HEK293 (cell line): ENCODE data around the gene SEMA3A.

Source experiments
- CTCF ChIA-PET: fragments of 350-600 bp; formaldehyde crosslinking; extraction: SDS; loops from one replicate; lab custom pipeline; 2021; ENCODE audit warnings: antibody characterized with exemption; lab: Yijun Ruan, JAX
- POLR2A ChIA-PET: fragments of 300-600 bp; formaldehyde crosslinking; extraction: SDS; loops from one replicate; lab custom pipeline; 2020; ENCODE audit warnings: antibody characterized with exemption, inconsistent platforms; lab: Yijun Ruan, JAX
- H3K27ac ChIP-seq: fragments of 200-500 bp; sonication (Bioruptor generic); 2 replicates; pipeline ENCODE4 v1.5.1; 2014; ENCODE audit warnings: low read depth, low read length, control low read depth, inconsistent platforms; ENCODE audit errors: extremely low read depth
- H3K36me3 ChIP-seq, 2 experiments: fragments of 200-500 bp in 1 of 2; sonication (Bioruptor generic) in 1 of 2; 1 replicate in 1 of 2; 2 replicates in 1 of 2; pipeline ENCODE4 v1.5.1; 2014 to 2017; ENCODE audit warnings: inconsistent platforms in 2 of 2, low read length in 2 of 2; ENCODE audit not compliant: control insufficient read depth in 2 of 2, insufficient read depth in 1 of 2
- H3K4me1 ChIP-seq: fragments of 200-500 bp; sonication (Bioruptor generic); 2 replicates; pipeline ENCODE4 v1.5.1; 2014; ENCODE audit warnings: mild to moderate bottlenecking, low read length, inconsistent platforms; ENCODE audit not compliant: control insufficient read depth, insufficient read depth
- H3K4me3 ChIP-seq: 2 replicates; pipeline ENCODE4 v1.5.1; 2011; ENCODE audit warnings: low read depth, mild to moderate bottlenecking, control low read depth, low read length, moderate library complexity
- H3K9me3 ChIP-seq: fragments of 200-500 bp; sonication (Bioruptor generic); 2 replicates; pipeline ENCODE4 v1.5.1; 2014; ENCODE audit warnings: low read depth, low read length, inconsistent platforms; ENCODE audit not compliant: control insufficient read depth, insufficient read depth
- FEZF1 ChIP-seq: fragments of 450-650 bp; formaldehyde crosslinking; IDR thresholded peaks from 2 replicates; pipeline ENCODE4 v1.5.1; 2016; ENCODE audit warnings: missing biosample characterization, missing genetic modification characterization
- KLF16 ChIP-seq: fragments of 450-650 bp; formaldehyde crosslinking; IDR thresholded peaks from 2 replicates; pipeline ENCODE4 v1.5.1; 2017; ENCODE audit warnings: missing biosample characterization, missing genetic modification characterization
- ZBTB1 ChIP-seq: fragments of 450-650 bp; formaldehyde crosslinking; IDR thresholded peaks from 2 replicates; pipeline ENCODE4 v1.5.1; 2016; ENCODE audit warnings: missing biosample characterization, missing genetic modification characterization
- ZFP37 ChIP-seq: fragments of 450-650 bp; formaldehyde crosslinking; IDR thresholded peaks from 2 replicates; pipeline ENCODE4 v1.5.1; 2016; ENCODE audit warnings: missing biosample characterization, missing genetic modification characterization
- ZFP41 ChIP-seq: fragments of 450-650 bp; formaldehyde crosslinking; IDR thresholded peaks from 2 replicates; pipeline ENCODE4 v1.5.1; 2016; ENCODE audit warnings: missing biosample characterization, missing genetic modification characterization, borderline replicate concordance
- ZFP69B ChIP-seq: fragments of 450-650 bp; formaldehyde crosslinking; IDR thresholded peaks from 2 replicates; pipeline ENCODE4 v1.5.1; 2016; ENCODE audit warnings: missing biosample characterization, missing genetic modification characterization
- ZNF157 ChIP-seq: fragments of 450-650 bp; formaldehyde crosslinking; IDR thresholded peaks from 2 replicates; pipeline ENCODE4 v1.5.1; 2016; ENCODE audit warnings: missing biosample characterization, missing genetic modification characterization
- ZNF211 ChIP-seq: fragments of 450-650 bp; formaldehyde crosslinking; IDR thresholded peaks from 2 replicates; pipeline ENCODE4 v1.5.1; 2016; ENCODE audit warnings: low read depth, missing biosample characterization, missing genetic modification characterization
- ZNF501 ChIP-seq: fragments of 450-650 bp; formaldehyde crosslinking; IDR thresholded peaks from 2 replicates; pipeline ENCODE4 v1.5.1; 2016; ENCODE audit warnings: missing biosample characterization, missing genetic modification characterization
- ZNF529 ChIP-seq: fragments of 450-650 bp; formaldehyde crosslinking; IDR thresholded peaks from 2 replicates; pipeline ENCODE4 v1.5.1; 2017; ENCODE audit warnings: missing genetic modification characterization, missing biosample characterization; ENCODE audit not compliant: insufficient replicate concordance
- ZNF548 ChIP-seq: fragments of 450-650 bp; formaldehyde crosslinking; IDR thresholded peaks from 2 replicates; pipeline ENCODE4 v1.5.1; 2016; ENCODE audit warnings: missing biosample characterization, missing genetic modification characterization
- ZNF677 ChIP-seq: fragments of 450-650 bp; IDR thresholded peaks from 2 replicates; pipeline ENCODE4 v1.5.0; 2018; ENCODE audit warnings: missing biosample characterization, mild to moderate bottlenecking, missing genetic modification characterization, moderate library complexity
- ZNF777 ChIP-seq: fragments of 450-650 bp; formaldehyde crosslinking; IDR thresholded peaks from 2 replicates; pipeline ENCODE4 v1.5.1; 2017; ENCODE audit warnings: missing biosample characterization, missing genetic modification characterization, borderline replicate concordance
- ZNF830 ChIP-seq: fragments of 450-650 bp; IDR thresholded peaks from 2 replicates; pipeline ENCODE4 v1.5.0; 2018; ENCODE audit warnings: missing biosample characterization, missing genetic modification characterization, low read depth, mild to moderate bottlenecking, moderate library complexity
- TF ChIP-seq, protein P1 (sequence below): fragments of 450-650 bp; formaldehyde crosslinking; IDR thresholded peaks from 2 replicates; pipeline ENCODE4 v1.5.1; 2016; ENCODE audit warnings: missing biosample characterization, missing genetic modification characterization
- TF ChIP-seq, protein P2 (sequence below): fragments of 450-650 bp; formaldehyde crosslinking; IDR thresholded peaks from 2 replicates; pipeline ENCODE4 v1.5.1; 2017; ENCODE audit warnings: missing biosample characterization, missing genetic modification characterization
- TF ChIP-seq, protein P3 (sequence below): fragments of 450-650 bp; formaldehyde crosslinking; IDR thresholded peaks from 2 replicates; pipeline ENCODE4 v1.5.1; 2017; ENCODE audit warnings: missing biosample characterization, mild to moderate bottlenecking, missing genetic modification characterization, moderate library complexity
- TF ChIP-seq, protein P4 (sequence below): IDR thresholded peaks from 2 replicates; pipeline ENCODE4 v1.6.1; 2011; ENCODE audit warnings: mild to moderate bottlenecking, low read depth, low read length, borderline replicate concordance

The SEMA3A gene

DNA sequence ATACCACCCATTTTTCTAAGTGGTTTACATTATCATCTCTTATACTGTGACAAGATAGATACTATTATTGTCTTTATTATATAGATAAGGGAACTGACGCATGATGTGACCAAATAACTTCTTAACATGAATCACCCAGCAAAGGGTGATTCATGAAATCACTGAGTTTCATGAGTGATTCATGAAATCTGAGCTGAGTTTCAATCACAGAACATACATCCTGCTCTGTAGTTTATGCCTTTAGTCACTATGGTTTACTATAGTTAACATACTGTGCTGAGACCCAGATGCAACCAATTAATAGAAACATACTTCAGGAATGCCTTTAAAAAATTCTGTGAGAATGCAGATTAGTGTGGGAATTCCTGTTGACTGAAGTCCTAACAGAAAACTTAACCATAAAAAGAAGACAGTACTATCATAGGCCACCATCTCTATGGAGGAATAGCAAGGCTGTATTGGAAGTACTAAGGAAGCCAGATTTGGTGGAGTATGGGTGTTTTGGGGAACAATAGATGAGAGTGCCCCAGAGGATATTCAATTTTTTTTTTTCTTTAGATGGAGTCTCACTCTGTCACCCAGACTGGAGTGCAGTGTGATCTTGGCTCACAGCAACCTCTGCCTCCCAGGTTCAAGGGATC lies 43.1 kb upstream of the SEMA3A start (continued):
- TF ChIP-seq KLF16 (tag by site-specific recombination), result no peak

DNA sequence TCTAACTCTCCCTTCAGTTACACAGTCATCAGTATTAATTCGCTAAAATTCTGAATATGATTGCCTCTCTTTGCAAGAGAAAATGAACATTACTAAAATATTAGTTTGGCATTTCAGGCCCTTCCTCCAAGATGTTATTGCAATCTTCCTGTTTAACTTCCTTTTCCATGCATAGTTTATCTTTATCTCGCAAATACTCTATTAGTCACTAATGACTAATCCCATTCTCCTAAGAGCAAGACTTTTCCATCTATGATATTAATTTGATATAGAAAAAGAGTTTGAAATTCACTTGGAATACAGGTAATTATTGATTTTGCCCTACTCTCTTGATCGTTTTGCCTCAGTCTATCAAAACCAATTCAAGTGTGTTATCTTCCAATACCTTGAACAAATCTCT lies 41.8 kb upstream of the SEMA3A start:
- no peak overlapping the region for H3K4me3 ChIP-seq
- H3K27ac ChIP-seq, result no peak overlapping the region
- no peaks in the 10 kb centered on the region for H3K36me3 ChIP-seq
- ChIA-PET CTCF (no interaction called here), POLR2A (no interaction called here)
- H3K4me1 ChIP-seq, result no peaks in the 10 kb centered on the region
- no peaks in the 10 kb centered on the region for H3K9me3 ChIP-seq
- TF ChIP-seq ZNF677 (tag by site-specific recombination), result no peak
- TF ChIP-seq ZFP37 (tag by site-specific recombination), result no peak
- TF ChIP-seq, protein P1, sequence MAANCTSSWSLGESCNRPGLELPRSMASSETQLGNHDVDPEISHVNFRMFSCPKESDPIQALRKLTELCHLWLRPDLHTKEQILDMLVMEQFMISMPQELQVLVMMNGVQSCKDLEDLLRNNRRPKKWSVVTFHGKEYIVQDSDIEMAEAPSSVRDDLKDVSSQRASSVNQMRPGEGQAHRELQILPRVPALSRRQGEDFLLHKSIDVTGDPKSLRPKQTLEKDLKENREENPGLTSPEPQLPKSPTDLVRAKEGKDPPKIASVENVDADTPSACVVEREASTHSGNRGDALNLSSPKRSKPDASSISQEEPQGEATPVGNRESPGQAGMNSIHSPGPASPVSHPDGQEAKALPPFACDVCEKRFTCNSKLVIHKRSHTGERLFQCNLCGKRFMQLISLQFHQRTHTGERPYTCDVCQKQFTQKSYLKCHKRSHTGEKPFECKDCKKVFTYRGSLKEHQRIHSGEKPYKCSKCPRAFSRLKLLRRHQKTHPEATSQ (tag by site-specific recombination), result no peak
- no peak for TF ChIP-seq ZNF501 (tag by site-specific recombination)
- TF ChIP-seq FEZF1 (tag by site-specific recombination), result no peak
- TF ChIP-seq ZFP41 (tag by site-specific recombination), result no peak

DNA sequence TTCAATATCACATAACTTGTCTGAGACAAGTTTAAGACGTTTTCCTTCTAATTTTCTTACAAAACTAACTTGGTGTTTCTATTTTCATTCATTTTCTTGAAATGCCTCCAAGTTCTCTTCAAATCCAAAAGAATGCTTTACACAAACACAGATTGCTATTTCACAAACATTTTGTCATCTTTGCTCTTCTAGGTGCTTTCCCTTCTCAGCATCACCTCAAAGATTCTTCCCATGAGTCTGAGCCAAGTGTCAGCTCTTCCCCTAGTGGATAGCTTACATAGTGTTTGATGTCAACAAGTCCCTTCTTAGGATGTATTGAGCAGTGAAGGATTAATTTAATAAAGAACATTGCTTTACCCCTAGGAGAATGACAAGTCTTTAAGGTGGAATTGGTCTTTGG lies 38.1 kb upstream of the SEMA3A start:
- no peak overlapping the region for H3K27ac ChIP-seq
- H3K4me1 ChIP-seq, result no peaks in the 10 kb centered on the region
- POLR2A ChIA-PET, result no interaction called here
- no peaks in the 10 kb centered on the region for H3K9me3 ChIP-seq
- H3K4me3 ChIP-seq, result no peak overlapping the region
- CTCF ChIA-PET, result interaction anchor here (0.7 kb wide), 2 partner anchors 77 to 1498 kb away, joined by 3 read pairs; no protein-coding TSS in a partner anchor
- H3K36me3 ChIP-seq, result no peaks in the 10 kb centered on the region
- TF ChIP-seq, protein P2, sequence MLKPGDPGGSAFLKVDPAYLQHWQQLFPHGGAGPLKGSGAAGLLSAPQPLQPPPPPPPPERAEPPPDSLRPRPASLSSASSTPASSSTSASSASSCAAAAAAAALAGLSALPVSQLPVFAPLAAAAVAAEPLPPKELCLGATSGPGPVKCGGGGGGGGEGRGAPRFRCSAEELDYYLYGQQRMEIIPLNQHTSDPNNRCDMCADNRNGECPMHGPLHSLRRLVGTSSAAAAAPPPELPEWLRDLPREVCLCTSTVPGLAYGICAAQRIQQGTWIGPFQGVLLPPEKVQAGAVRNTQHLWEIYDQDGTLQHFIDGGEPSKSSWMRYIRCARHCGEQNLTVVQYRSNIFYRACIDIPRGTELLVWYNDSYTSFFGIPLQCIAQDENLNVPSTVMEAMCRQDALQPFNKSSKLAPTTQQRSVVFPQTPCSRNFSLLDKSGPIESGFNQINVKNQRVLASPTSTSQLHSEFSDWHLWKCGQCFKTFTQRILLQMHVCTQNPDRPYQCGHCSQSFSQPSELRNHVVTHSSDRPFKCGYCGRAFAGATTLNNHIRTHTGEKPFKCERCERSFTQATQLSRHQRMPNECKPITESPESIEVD (tag by site-specific recombination), result no peak
- TF ChIP-seq ZNF548 (tag by site-specific recombination), result no peak
- TF ChIP-seq ZBTB1, result no peak
- TF ChIP-seq, protein P3, sequence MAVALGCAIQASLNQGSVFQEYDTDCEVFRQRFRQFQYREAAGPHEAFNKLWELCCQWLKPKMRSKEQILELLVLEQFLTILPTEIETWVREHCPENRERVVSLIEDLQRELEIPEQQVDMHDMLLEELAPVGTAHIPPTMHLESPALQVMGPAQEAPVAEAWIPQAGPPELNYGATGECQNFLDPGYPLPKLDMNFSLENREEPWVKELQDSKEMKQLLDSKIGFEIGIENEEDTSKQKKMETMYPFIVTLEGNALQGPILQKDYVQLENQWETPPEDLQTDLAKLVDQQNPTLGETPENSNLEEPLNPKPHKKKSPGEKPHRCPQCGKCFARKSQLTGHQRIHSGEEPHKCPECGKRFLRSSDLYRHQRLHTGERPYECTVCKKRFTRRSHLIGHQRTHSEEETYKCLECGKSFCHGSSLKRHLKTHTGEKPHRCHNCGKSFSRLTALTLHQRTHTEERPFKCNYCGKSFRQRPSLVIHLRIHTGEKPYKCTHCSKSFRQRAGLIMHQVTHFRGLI (tag by site-specific recombination), result no peak
- TF ChIP-seq ZFP37 (tag by site-specific recombination), result no peak
- no peak for TF ChIP-seq ZFP69B (tag by site-specific recombination)
- TF ChIP-seq, protein P4, sequence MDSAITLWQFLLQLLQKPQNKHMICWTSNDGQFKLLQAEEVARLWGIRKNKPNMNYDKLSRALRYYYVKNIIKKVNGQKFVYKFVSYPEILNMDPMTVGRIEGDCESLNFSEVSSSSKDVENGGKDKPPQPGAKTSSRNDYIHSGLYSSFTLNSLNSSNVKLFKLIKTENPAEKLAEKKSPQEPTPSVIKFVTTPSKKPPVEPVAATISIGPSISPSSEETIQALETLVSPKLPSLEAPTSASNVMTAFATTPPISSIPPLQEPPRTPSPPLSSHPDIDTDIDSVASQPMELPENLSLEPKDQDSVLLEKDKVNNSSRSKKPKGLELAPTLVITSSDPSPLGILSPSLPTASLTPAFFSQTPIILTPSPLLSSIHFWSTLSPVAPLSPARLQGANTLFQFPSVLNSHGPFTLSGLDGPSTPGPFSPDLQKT, result no peak
- no peak for TF ChIP-seq ZNF211 (tag by site-specific recombination)
- no peak for TF ChIP-seq ZNF157
- no peak for TF ChIP-seq ZNF830 (tag by site-specific recombination)
- TF ChIP-seq ZNF777 (tag by site-specific recombination), result no peak
- TF ChIP-seq ZNF529 (tag by site-specific recombination), result no peak
